ENCODE results near the gene MGAT3. TPM values are rescaled to one million over a fixed set of nuclear protein-coding genes. Genes with fewer than 3 reads are reported as not detected.

The MGAT3 gene
- total and polyA plus RNA-seq, 9 of the 15 experiments (the other 6 are each of a cell fraction or from before 2014, with no cell fraction given) = 0.10 to 11.5 (median 4.6) TPM

GRCh38 chr22:39434721-39435120, 22.1 kb upstream of the MGAT3 start:
- Histone ChIP-seq H3K9me3 (replicated peaks; ENCODE audit: control insufficient read depth, insufficient read depth, low read depth, low read length) (no peaks in the 10 kb centered on the region), H3K4me1 (replicated peaks in 1 of 2; ENCODE audit: control insufficient read depth in 2 of 2, insufficient read depth in 2 of 2, low read length in 2 of 2) (peaks cover 7 to 37% of the 10 kb centered on the region in 2 experiments; a peak in 4 of 5 replicates), H3K27me3 (ENCODE audit: control insufficient read depth in 2 of 2, insufficient read depth in 2 of 2, low read length in 2 of 2) (no peaks in the 10 kb centered on the region), H3K4me2 (ENCODE audit: insufficient read depth, low read length) (no peak overlapping the region), H3K27ac (ENCODE audit: extremely low read depth, low read depth, low read length) (no peak overlapping the region), H3K79me2 (ENCODE audit: control insufficient read depth, insufficient read depth, low read length) (no peaks in the 10 kb centered on the region), H3K36me3 (ENCODE audit: control insufficient read depth, insufficient read depth, low read length) (peaks cover 23% of the 10 kb centered on the region; the same call in 1 of the 3 replicates), H3K9ac (ENCODE audit: insufficient read depth in 1 of 2, low read depth in 2 of 2, low read length in 2 of 2) (no peak overlapping the region), H4K20me1 (replicated peaks; ENCODE audit: control insufficient read depth, insufficient read depth, low read length) (no peaks in the 10 kb centered on the region), H3K9me1 (ENCODE audit: control insufficient read depth, insufficient read depth, low read length) (no peaks in the 10 kb centered on the region), H3K4me3 (no peak overlapping the region), H2AFZ (ENCODE audit: low read depth, low read length) (no peak overlapping the region)
- in situ Hi-C loops (cut with MboI) = no loop called here
- 62% methylated on average over 4 of the region's 6 CpGs for WGBS (ENCODE audit: insufficient coverage, low coverage, missing lambda C conversion rate)
- ChIA-PET CTCF (ENCODE audit: low intra/inter-chr PET ratio) (no interaction called here), POLR2A (interaction anchor here (1.4 kb wide), 1 partner anchor 35 kb away, joined by 3 read pairs; the partner anchor contains the start of gene TAB1)
- DNase-seq (ENCODE audit: extremely low read depth in 1 of 4, low spot score in 3 of 4) (no peak), ATAC-seq (no peak), FAIRE-seq (no peak)
- intact Hi-C loops (cut with micrococcal nuclease) = no loop called here
- no TSS peak for BruUV-seq (replicated peaks)
- TF ChIP-seq GTF3C2 (IDR thresholded peaks at IDR 0.05; ENCODE audit: borderline replicate concordance, extremely low read depth, insufficient read length) = no peak

- CTCF ChIA-PET (ENCODE audit: low intra/inter-chr PET ratio) = no interaction called here
- POLR2A ChIA-PET = interaction anchor here (0.6 to 1.4 kb wide), 3 partner anchors 8 to 94 kb away, joined by 3 to 4 read pairs (median 3); partner anchors contain the start of gene TAB1
- no TSS peak for BruUV-seq (replicated peaks)
Measured at GRCh38 chr22:39435616-39436015, 21.2 kb upstream of the MGAT3 start.

More at GRCh38 chr22:39435616-39436015, 21.2 kb upstream of the MGAT3 start:
- Histone ChIP-seq H3K27ac (ENCODE audit: extremely low read depth, low read depth, low read length) (no peak overlapping the region), H3K36me3 (ENCODE audit: control insufficient read depth, insufficient read depth, low read length) (peaks cover 14% of the 10 kb centered on the region; the same call in 1 of the 3 replicates), H3K4me3 (no peak overlapping the region), H4K20me1 (replicated peaks; ENCODE audit: control insufficient read depth, insufficient read depth, low read length) (no peaks in the 10 kb centered on the region), H3K9ac (ENCODE audit: insufficient read depth in 1 of 2, low read depth in 2 of 2, low read length in 2 of 2) (peak overlapping the region in 1 of 2 experiments; percentile 55; a peak in 1 of 4 replicates), H3K4me2 (ENCODE audit: insufficient read depth, low read length) (no peak overlapping the region), H3K9me3 (replicated peaks; ENCODE audit: control insufficient read depth, insufficient read depth, low read depth, low read length) (no peaks in the 10 kb centered on the region), H2AFZ (ENCODE audit: low read depth, low read length) (no peak overlapping the region), H3K4me1 (replicated peaks in 1 of 2; ENCODE audit: control insufficient read depth in 2 of 2, insufficient read depth in 2 of 2, low read length in 2 of 2) (peaks cover 7 to 32% of the 10 kb centered on the region in 2 experiments; a peak in 4 of 5 replicates), H3K9me1 (ENCODE audit: control insufficient read depth, insufficient read depth, low read length) (no peaks in the 10 kb centered on the region), H3K27me3 (ENCODE audit: control insufficient read depth in 2 of 2, insufficient read depth in 2 of 2, low read length in 2 of 2) (no peaks in the 10 kb centered on the region), H3K79me2 (ENCODE audit: control insufficient read depth, insufficient read depth, low read length) (no peaks in the 10 kb centered on the region)
- TF ChIP-seq RAD51 (IDR thresholded peaks at IDR 0.05; ENCODE audit: borderline replicate concordance, low read depth) = peak; percentile 24; the same call in 1 of the 2 replicates
- 0 out of 2 replicates have a peak, but pooled peaks have one; percentile 24 for TF ChIP-seq POLR2G (IDR thresholded peaks at IDR 0.05; ENCODE audit: low read depth, low read length)
- no peak for TF ChIP-seq PHF20 (IDR thresholded peaks at IDR 0.05; ENCODE audit: partially characterized antibody)
- in situ Hi-C loops (cut with MboI) (no loop called here), intact Hi-C loops (cut with micrococcal nuclease) (no loop called here)
- ATAC-seq (no peak), DNase-seq (ENCODE audit: extremely low read depth in 1 of 4, low spot score in 3 of 4) (no peak), FAIRE-seq (no peak)
- 90% methylated on average over 5 of the region's 8 CpGs for WGBS (ENCODE audit: insufficient coverage, low coverage, missing lambda C conversion rate)
